Panc1 (cell line): Measurements from ENCODE around the gene BAZ2B. TPM values are rescaled to one million over a fixed set of nuclear protein-coding genes. Genes with fewer than 3 reads are reported as not detected.

ENCODE experiments used
- ATAC-seq: fragments of 200-7000 bp; cut with Tn5 transposase; 2 replicates; pipeline ENCODE4 v1.9.1; 2020; ENCODE audit warnings: mild to moderate bottlenecking, moderate library complexity
- BruUV-seq: library from RNA; stranded (reverse); fragments of 400-500 nt; replicated peaks from 2 replicates; lab custom pipeline; 2021; lab: Mats Ljungman, UMichigan
- CTCF ChIA-PET: fragments of 300-600 bp; sonication (Branson Sonifier 250); formaldehyde crosslinking; loops from one replicate; lab custom pipeline; 2022; ENCODE audit warnings: antibody characterized with exemption; lab: Charles Lee
- POLR2A ChIA-PET: fragments of 300-600 bp; sonication (Branson Sonifier 250); formaldehyde crosslinking; loops from one replicate; lab custom pipeline; 2022; ENCODE audit warnings: antibody characterized with exemption; lab: Charles Lee
- DNase-seq: peaks from one replicate; pipeline ENCODE4 v3.0.0-alpha.2; 2010; ENCODE audit warnings: low read depth, low spot score
- H3K27ac ChIP-seq: 2 replicates; pipeline ENCODE4 v1.5.1; 2011; ENCODE audit warnings: mild to moderate bottlenecking, low read length, inconsistent platforms
- H3K27me3 ChIP-seq: fragments of 200-500 bp; sonication (Bioruptor generic); 2 replicates; pipeline ENCODE4 v1.6.0; 2014; ENCODE audit warnings: low read length, inconsistent platforms; ENCODE audit not compliant: control insufficient read depth, insufficient read depth
- H3K36me3 ChIP-seq: fragments of 200-500 bp; sonication (Bioruptor generic); 2 replicates; pipeline ENCODE4 v1.5.1; 2014; ENCODE audit warnings: inconsistent platforms, mild to moderate bottlenecking, low read length, moderate library complexity; ENCODE audit not compliant: control insufficient read depth, insufficient read depth
- H3K4me1 ChIP-seq: 2 replicates; pipeline ENCODE4 v1.5.1; 2011; ENCODE audit warnings: inconsistent platforms, mild to moderate bottlenecking, low read length, moderate library complexity; ENCODE audit not compliant: control insufficient read depth, insufficient read depth
- H3K4me3 ChIP-seq, 2 experiments: 2 replicates each; pipeline ENCODE4 v1.5.1; 2011 to 2012; ENCODE audit warnings: low read depth in 2 of 2, low read length in 2 of 2, mild to moderate bottlenecking in 2 of 2, inconsistent platforms in 1 of 2, moderate library complexity in 1 of 2
- H3K9me3 ChIP-seq: fragments of 200-500 bp; sonication (Bioruptor generic); 2 replicates; pipeline ENCODE4 v1.5.1; 2014; ENCODE audit warnings: low read depth, mild to moderate bottlenecking, inconsistent platforms, low read length, moderate library complexity; ENCODE audit not compliant: control insufficient read depth, insufficient read depth
- POLR2AphosphoS5 ChIP-seq: IDR thresholded peaks from 2 replicates; pipeline ENCODE4 v1.6.1; 2012; ENCODE audit warnings: mild to moderate bottlenecking, low read depth, low read length, moderate library complexity
- SIN3A ChIP-seq: IDR thresholded peaks from 2 replicates; pipeline ENCODE4 v1.6.1; 2012; ENCODE audit warnings: low read depth, mild to moderate bottlenecking, low read length, moderate library complexity, borderline replicate concordance; ENCODE audit not compliant: insufficient read depth
- TCF7L2 ChIP-seq: IDR thresholded peaks from 2 replicates; pipeline ENCODE4 v1.6.1; 2011; ENCODE audit warnings: mild to moderate bottlenecking, low read depth, low read length, inconsistent platforms
- in situ Hi-C: cut with HindIII; loops from 2 replicates; pipeline ENCODE4 v1.10.0; 2016; ENCODE audit warnings: low sequenced_read_pairs, low pct_unique_long_range_greater_than_20kb
- intact Hi-C: fragments of 100-400 bp; cut with micrococcal nuclease; formaldehyde crosslinking; loops from one replicate; pipeline ENCODE4 v1.10.0; 2022; ENCODE audit not compliant: unreplicated experiment
- total RNA-seq: library from RNA; stranded (reverse); gene quantifications from one replicate; pipeline ENCODE4 v1.2.1, GENCODE V29; 2021; ENCODE audit not compliant: unreplicated experiment
- TF ChIP-seq, protein P1 (sequence below), 2 experiments: IDR thresholded peaks; 2 replicates each; pipeline ENCODE4 v1.6.1; 2011 to 2012; ENCODE audit warnings: low read depth in 2 of 2, control low read depth in 1 of 2, low read length in 1 of 2, mild to moderate bottlenecking in 1 of 2, moderate library complexity in 1 of 2; ENCODE audit not compliant: insufficient read depth in 1 of 2
- TF ChIP-seq, protein P2 (sequence below): fragments of 450-650 bp; IDR thresholded peaks from 2 replicates; pipeline ENCODE4 v1.5.1; 2017; ENCODE audit warnings: mild to moderate bottlenecking

The BAZ2B gene
- total RNA-seq, 1 experiment from 2014 or later: 38.6 TPM

DNA sequence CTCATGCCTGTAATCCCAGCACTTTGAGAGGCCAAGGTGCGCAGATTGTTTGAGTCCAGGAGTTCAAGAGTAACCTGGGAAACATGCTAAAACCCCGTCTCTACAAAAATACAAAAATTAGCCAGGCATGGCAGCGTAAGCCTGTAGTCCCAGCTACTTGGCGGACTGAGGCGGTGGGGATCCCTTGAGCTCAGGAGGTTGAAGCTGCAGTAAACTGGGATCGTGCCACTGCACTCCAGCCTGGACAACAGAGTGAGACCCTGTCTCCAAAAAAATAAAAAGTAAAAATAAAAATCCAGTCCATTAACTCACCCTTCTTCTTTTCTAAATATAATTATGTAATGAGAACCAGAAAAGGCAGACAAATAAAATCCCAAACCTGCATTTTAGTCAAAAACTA, 8.2 kb downstream of the BAZ2B start:
- ChIA-PET CTCF (no interaction called here), POLR2A (no interaction called here)

DNA sequence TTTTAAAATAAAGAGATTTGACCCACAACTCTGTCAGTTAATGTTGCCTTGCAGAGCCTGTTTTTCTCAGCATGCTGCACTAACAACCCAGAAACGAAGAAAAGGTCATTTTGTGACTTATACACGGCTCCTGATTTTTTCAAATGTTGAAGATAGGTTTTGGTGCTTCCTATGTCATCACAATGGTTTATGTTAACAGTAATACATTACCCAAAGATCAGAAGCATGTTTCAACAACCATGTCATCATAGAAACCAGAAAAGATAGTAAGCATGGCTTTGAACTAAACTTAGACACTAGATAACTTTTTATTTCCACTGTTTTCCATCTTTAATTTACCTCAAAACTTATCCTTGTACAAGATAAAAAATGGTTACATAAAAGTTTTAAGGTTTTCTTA, 10.1 kb downstream of the BAZ2B start:
- Histone ChIP-seq H3K36me3 (no peaks in the 10 kb centered on the region), H3K27ac (no peak overlapping the region), H3K9me3 (no peaks in the 10 kb centered on the region), H3K4me1 (peaks cover 18% of the 10 kb centered on the region), H3K4me3 (no peak overlapping the region), H3K27me3 (no peaks in the 10 kb centered on the region)
- ChIA-PET CTCF (no interaction called here), POLR2A (interaction anchor here (0.6 kb wide), 1 partner anchor 77 kb away, joined by 4 read pairs; no protein-coding TSS in a partner anchor)
- ATAC-seq (no peak), DNase-seq (no peak)
- TF ChIP-seq, protein P1, sequence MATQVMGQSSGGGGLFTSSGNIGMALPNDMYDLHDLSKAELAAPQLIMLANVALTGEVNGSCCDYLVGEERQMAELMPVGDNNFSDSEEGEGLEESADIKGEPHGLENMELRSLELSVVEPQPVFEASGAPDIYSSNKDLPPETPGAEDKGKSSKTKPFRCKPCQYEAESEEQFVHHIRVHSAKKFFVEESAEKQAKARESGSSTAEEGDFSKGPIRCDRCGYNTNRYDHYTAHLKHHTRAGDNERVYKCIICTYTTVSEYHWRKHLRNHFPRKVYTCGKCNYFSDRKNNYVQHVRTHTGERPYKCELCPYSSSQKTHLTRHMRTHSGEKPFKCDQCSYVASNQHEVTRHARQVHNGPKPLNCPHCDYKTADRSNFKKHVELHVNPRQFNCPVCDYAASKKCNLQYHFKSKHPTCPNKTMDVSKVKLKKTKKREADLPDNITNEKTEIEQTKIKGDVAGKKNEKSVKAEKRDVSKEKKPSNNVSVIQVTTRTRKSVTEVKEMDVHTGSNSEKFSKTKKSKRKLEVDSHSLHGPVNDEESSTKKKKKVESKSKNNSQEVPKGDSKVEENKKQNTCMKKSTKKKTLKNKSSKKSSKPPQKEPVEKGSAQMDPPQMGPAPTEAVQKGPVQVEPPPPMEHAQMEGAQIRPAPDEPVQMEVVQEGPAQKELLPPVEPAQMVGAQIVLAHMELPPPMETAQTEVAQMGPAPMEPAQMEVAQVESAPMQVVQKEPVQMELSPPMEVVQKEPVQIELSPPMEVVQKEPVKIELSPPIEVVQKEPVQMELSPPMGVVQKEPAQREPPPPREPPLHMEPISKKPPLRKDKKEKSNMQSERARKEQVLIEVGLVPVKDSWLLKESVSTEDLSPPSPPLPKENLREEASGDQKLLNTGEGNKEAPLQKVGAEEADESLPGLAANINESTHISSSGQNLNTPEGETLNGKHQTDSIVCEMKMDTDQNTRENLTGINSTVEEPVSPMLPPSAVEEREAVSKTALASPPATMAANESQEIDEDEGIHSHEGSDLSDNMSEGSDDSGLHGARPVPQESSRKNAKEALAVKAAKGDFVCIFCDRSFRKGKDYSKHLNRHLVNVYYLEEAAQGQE (IDR thresholded peaks at IDR 0.05; ENCODE audit: insufficient read depth in 1 of 2, low read depth in 2 of 2, low read length in 1 of 2): no peak
- TF ChIP-seq POLR2AphosphoS5 (no peak), SIN3A (no peak), TCF7L2 (no peak)
- TF ChIP-seq, protein P2, sequence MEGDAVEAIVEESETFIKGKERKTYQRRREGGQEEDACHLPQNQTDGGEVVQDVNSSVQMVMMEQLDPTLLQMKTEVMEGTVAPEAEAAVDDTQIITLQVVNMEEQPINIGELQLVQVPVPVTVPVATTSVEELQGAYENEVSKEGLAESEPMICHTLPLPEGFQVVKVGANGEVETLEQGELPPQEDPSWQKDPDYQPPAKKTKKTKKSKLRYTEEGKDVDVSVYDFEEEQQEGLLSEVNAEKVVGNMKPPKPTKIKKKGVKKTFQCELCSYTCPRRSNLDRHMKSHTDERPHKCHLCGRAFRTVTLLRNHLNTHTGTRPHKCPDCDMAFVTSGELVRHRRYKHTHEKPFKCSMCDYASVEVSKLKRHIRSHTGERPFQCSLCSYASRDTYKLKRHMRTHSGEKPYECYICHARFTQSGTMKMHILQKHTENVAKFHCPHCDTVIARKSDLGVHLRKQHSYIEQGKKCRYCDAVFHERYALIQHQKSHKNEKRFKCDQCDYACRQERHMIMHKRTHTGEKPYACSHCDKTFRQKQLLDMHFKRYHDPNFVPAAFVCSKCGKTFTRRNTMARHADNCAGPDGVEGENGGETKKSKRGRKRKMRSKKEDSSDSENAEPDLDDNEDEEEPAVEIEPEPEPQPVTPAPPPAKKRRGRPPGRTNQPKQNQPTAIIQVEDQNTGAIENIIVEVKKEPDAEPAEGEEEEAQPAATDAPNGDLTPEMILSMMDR: no peak
- no TSS peak for BruUV-seq
- intact Hi-C loops: no loop called here
- in situ Hi-C loops: loop anchor here (25.0 kb wide), 1 partner anchor 106 kb away; the partner anchor contains the start of gene MARCHF7

More for the DNA sequence above, 8.2 kb downstream of the BAZ2B start:
- no peaks in the 10 kb centered on the region for H3K27me3 ChIP-seq
- DNase-seq (no peak), ATAC-seq (no peak)
- in situ Hi-C loops (loop anchor here (25.0 kb wide), 1 partner anchor 104 kb away; the partner anchor contains the start of gene MARCHF7), intact Hi-C loops (no loop called here)
- H3K4me3 ChIP-seq: no peak overlapping the region
- no peaks in the 10 kb centered on the region for H3K36me3 ChIP-seq
- no peak overlapping the region for H3K27ac ChIP-seq
- TF ChIP-seq TCF7L2: no peak
- TF ChIP-seq, protein P2: no peak
- no peak for TF ChIP-seq POLR2AphosphoS5
- TF ChIP-seq, protein P1 (IDR thresholded peaks at IDR 0.05; ENCODE audit: insufficient read depth in 1 of 2, low read depth in 2 of 2, low read length in 1 of 2): no peak
- no peak for TF ChIP-seq SIN3A
- no peaks in the 10 kb centered on the region for H3K9me3 ChIP-seq
- peaks cover 26% of the 10 kb centered on the region for H3K4me1 ChIP-seq
- BruUV-seq: no TSS peak
